Progenitor cell of endocrine pancreas (in vitro differentiated cells): Measurements from ENCODE around the gene PLPP4. TPM values are rescaled to one million over a fixed set of nuclear protein-coding genes. Genes with fewer than 3 reads are reported as not detected.

Source experiments
- DNase-seq: peaks from one replicate; pipeline ENCODE4 v3.0.0; 2021; ENCODE audit warnings: low spot score; ENCODE audit not compliant: unreplicated experiment
- H3K27ac Mint-ChIP-seq: 2 replicates; pipeline ENCODE4 v1.8.0; 2021; ENCODE audit warnings: mild to moderate bottlenecking, moderate library complexity, mixed read lengths
- H3K27me3 Mint-ChIP-seq: 2 replicates; pipeline ENCODE4 v1.8.0; 2021; ENCODE audit warnings: mixed read lengths
- H3K36me3 Mint-ChIP-seq: 2 replicates; pipeline ENCODE4 v1.8.0; 2022; ENCODE audit warnings: mixed read lengths; ENCODE audit not compliant: insufficient read depth
- H3K4me1 Mint-ChIP-seq: 2 replicates; pipeline ENCODE4 v1.8.0; 2021; ENCODE audit warnings: low read depth, mixed read lengths
- H3K4me3 Mint-ChIP-seq: 2 replicates; pipeline ENCODE4 v1.8.0; 2021; ENCODE audit warnings: low read depth, mild to moderate bottlenecking, moderate library complexity, mixed read lengths
- H3K9me3 Mint-ChIP-seq: 2 replicates; pipeline ENCODE4 v1.8.0; 2021; ENCODE audit warnings: low read depth, mixed read lengths
- total RNA-seq: library from RNA; stranded (reverse); gene quantifications from 2 replicates; pipeline ENCODE4 v1.2.1, GENCODE V29; 2021
- TF ChIP-seq, protein P1 (sequence below): fragments of 200-600 bp; sonication (generic); IDR thresholded peaks from one replicate; pipeline ENCODE4 v1.5.0; 2021; ENCODE audit warnings: antibody characterized with exemption, mild to moderate bottlenecking; ENCODE audit not compliant: unreplicated experiment

The PLPP4 gene
- total RNA-seq, 1 donor from 2014 or later, result not detected

DNA sequence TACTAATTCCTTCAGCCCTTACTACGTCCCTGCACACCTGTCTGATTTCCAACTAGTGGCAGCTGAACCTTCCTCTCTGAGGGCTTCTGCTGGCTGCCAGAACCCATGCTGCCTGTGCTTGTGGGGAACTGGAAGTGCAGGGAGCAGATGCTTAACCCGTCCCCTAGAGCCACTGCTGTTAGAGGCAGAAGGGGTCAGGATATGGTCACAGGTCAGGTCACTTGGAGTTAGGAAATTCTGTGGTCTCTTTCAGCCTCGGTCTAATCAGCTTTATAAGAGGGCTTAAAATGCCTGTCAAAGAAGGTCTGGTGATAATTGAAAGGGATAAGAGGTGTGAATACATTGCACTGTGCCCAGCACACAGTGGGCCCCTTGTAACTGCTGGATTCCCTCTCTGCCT, 82.0 kb downstream of the PLPP4 start:
- no peaks in the 10 kb centered on the region for H3K27me3 Mint-ChIP-seq
- no peaks in the 10 kb centered on the region for H3K9me3 Mint-ChIP-seq
- peaks cover 4% of the 10 kb centered on the region for H3K4me1 Mint-ChIP-seq
- H3K36me3 Mint-ChIP-seq, result no peaks in the 10 kb centered on the region
- no peak overlapping the region for H3K27ac Mint-ChIP-seq
- no peak for DNase-seq
- TF ChIP-seq, protein P1, sequence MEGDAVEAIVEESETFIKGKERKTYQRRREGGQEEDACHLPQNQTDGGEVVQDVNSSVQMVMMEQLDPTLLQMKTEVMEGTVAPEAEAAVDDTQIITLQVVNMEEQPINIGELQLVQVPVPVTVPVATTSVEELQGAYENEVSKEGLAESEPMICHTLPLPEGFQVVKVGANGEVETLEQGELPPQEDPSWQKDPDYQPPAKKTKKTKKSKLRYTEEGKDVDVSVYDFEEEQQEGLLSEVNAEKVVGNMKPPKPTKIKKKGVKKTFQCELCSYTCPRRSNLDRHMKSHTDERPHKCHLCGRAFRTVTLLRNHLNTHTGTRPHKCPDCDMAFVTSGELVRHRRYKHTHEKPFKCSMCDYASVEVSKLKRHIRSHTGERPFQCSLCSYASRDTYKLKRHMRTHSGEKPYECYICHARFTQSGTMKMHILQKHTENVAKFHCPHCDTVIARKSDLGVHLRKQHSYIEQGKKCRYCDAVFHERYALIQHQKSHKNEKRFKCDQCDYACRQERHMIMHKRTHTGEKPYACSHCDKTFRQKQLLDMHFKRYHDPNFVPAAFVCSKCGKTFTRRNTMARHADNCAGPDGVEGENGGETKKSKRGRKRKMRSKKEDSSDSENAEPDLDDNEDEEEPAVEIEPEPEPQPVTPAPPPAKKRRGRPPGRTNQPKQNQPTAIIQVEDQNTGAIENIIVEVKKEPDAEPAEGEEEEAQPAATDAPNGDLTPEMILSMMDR, result no peak
- H3K4me3 Mint-ChIP-seq, result no peak overlapping the region

DNA sequence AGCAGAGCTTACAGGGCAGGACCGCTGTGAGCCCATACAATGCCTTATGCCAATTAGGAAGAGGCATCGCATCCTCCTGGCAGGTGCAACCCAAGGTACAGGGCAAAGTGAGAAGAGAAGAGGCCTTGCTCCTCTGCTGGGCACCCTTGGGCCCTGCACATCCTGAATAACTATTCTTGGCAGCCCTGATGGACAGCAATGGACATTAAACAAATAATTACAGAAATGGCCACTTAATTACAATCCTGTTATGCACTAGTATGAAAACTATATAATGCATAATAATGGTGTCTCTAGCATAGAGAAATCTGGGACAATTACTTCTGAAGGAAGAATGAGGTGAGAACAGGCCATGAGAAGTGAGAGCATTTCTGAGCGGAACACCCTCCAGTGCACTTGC, 83.5 kb downstream of the PLPP4 start:
- Mint-ChIP-seq H3K27me3 (no peaks in the 10 kb centered on the region), H3K27ac (no peak overlapping the region), H3K4me3 (no peak overlapping the region), H3K4me1 (peaks cover 4% of the 10 kb centered on the region), H3K36me3 (no peaks in the 10 kb centered on the region), H3K9me3 (no peaks in the 10 kb centered on the region)
- no peak for DNase-seq
- TF ChIP-seq, protein P1, result no peak

DNA sequence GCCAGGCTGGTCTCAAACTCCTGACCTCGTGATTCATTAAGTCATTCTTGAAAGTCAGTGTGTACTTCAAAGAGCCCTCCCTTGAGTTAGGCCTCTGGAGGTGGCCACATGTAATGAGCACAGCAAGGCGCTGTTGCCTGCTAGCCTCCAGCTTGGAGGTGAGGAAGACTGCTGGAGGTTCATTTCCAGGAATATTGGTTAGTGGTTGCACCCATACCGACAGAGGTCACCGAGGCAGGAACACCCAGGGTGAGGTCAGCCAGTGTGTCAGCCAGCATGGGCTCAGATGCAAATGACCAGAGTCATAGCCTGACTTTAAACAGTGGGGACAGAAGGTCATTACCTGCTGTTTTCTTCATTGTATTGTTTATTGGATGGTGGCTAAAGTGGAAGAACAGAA, 85.0 kb downstream of the PLPP4 start:
- no peak overlapping the region for H3K27ac Mint-ChIP-seq
- TF ChIP-seq, protein P1, result no peak

DNA sequence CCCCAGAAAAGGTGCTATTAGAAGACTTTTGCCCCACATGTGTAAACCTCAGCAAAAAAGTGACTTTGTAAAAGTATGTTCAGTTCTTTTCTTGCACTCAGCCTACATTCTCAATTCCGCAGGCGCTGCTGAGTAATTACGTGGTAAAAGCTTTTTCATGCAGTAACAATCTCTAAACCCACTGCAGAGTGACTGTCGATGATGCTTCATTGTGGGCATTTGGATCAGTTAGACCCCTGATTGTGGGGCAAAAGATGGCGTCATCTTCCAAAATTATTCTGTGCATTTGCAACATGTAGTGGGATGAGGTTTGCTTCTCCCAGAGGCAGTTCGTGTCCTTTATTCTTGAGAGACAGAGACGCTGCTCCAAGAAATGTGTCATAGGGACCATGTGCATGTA, 85.6 kb downstream of the PLPP4 start:
- H3K27me3 Mint-ChIP-seq, result no peaks in the 10 kb centered on the region
- H3K36me3 Mint-ChIP-seq, result no peaks in the 10 kb centered on the region
- no peak overlapping the region for H3K27ac Mint-ChIP-seq
- no peak for DNase-seq
- H3K4me1 Mint-ChIP-seq, result peaks cover 4% of the 10 kb centered on the region
- TF ChIP-seq, protein P1, result no peak
- no peaks in the 10 kb centered on the region for H3K9me3 Mint-ChIP-seq
- no peak overlapping the region for H3K4me3 Mint-ChIP-seq

More for the DNA sequence above, 85.0 kb downstream of the PLPP4 start:
- no peak for DNase-seq
- Mint-ChIP-seq H3K9me3 (no peaks in the 10 kb centered on the region), H3K4me1 (peaks cover 4% of the 10 kb centered on the region), H3K27me3 (no peaks in the 10 kb centered on the region), H3K4me3 (no peak overlapping the region), H3K36me3 (no peaks in the 10 kb centered on the region)

DNA sequence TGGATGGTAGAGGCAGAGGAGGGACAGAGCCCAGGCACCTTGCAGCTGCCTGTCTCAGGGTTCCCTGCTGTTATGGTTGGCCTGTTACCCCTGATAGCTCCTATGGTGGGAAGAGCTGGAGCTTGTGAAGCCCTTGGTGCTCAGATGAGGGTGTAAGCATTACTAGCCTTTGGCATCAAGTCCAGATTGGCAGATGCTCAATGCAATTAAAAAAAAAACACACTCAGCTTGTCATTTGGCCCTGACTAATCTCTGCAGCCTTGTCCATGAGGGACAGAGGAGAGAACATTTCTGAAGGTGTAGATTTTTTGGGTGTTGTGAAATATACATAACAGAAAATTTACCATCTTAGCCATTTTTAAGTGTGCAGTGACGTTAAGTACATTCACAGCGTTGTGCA, 86.3 kb downstream of the PLPP4 start:
- DNase-seq, result no peak
- H3K9me3 Mint-ChIP-seq, result no peaks in the 10 kb centered on the region
- no peaks in the 10 kb centered on the region for H3K36me3 Mint-ChIP-seq
- H3K4me3 Mint-ChIP-seq, result no peak overlapping the region
- H3K27ac Mint-ChIP-seq, result no peak overlapping the region
- H3K4me1 Mint-ChIP-seq, result peaks cover 4% of the 10 kb centered on the region
- H3K27me3 Mint-ChIP-seq, result no peaks in the 10 kb centered on the region
- TF ChIP-seq, protein P1, result no peak
